ENCODE data around the gene GALNT17.

DNA sequence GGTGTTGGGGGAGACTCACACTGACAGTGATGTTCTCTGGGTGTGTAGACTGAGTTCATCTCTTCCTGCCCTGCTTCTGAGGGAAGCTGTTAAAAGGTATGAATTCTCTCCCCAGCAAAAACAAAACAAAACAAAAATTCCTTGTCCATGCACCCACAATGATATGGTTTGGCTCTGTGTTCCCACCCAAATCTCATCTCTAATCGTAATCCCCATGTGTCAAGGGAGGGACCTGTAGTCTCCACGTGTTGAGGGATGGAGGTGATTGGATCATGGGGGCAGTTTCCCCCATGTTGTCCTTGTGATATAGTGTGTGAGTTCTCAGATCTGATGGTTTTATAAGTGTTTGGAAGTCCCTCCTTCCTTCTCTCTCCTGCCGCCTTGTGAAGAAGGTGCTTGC, 245.5 kb downstream of the GALNT17 start:
- TF ChIP-seq FOXM1 (IDR thresholded peaks at IDR 0.05; ENCODE audit: borderline replicate concordance, low read depth) = no peak
- TF ChIP-seq RAD21 (IDR thresholded peaks at IDR 0.05; ENCODE audit: low read depth) = no peak
- no peak for TF ChIP-seq EP300 (IDR thresholded peaks at IDR 0.05; ENCODE audit: borderline replicate concordance)
- no peak for TF ChIP-seq USF1 (IDR thresholded peaks at IDR 0.05)
- no peak for TF ChIP-seq REST (IDR thresholded peaks at IDR 0.05; ENCODE audit: low read depth)
- TF ChIP-seq TAF1 (IDR thresholded peaks at IDR 0.05; ENCODE audit: low read depth) = no peak
- no peak for TF ChIP-seq TEAD4 (IDR thresholded peaks at IDR 0.05)
